Colonic mucosa (tissue), 4 donors: ENCODE data around the gene TDRD12. TPM values are rescaled to one million over a fixed set of nuclear protein-coding genes. Genes with fewer than 3 reads are reported as not detected.
"Not testable (repeated sequence)": the region's sequence is repeated elsewhere in the genome, so short reads cannot be mapped to it uniquely, and the experiment has no call there.

Experiments used
- DNase-seq: peaks from one replicate; pipeline ENCODE4 v3.0.0-alpha.2; 2020
- H3K27ac ChIP-seq: fragments of 200-600 bp; one replicate; pipeline ENCODE4 v1.8.0; 2021
- H3K27me3 ChIP-seq: fragments of 200-600 bp; one replicate; pipeline ENCODE4 v1.8.0; 2021
- H3K36me3 ChIP-seq: fragments of 200-600 bp; one replicate; pipeline ENCODE4 v1.8.0; 2021
- H3K4me1 ChIP-seq: fragments of 200-600 bp; one replicate; pipeline ENCODE4 v1.8.0; 2021; ENCODE audit warnings: mild to moderate bottlenecking
- H3K4me3 ChIP-seq: fragments of 200-600 bp; one replicate; pipeline ENCODE4 v1.8.0; 2021
- H3K9ac ChIP-seq, 2 donors: one replicate each; pipeline ENCODE4 v1.7.0; 2013; ENCODE audit warnings: control low read depth in 2 of 2, low read depth in 2 of 2, low read length in 2 of 2
- H3K9me3 ChIP-seq: fragments of 200-600 bp; one replicate; pipeline ENCODE4 v1.8.0; 2021
- CTCF ChIP-seq: fragments of 200-600 bp; IDR thresholded peaks from one replicate; pipeline ENCODE4 v1.8.0; 2022; ENCODE audit warnings: antibody characterized with exemption, mild to moderate bottlenecking
- intact Hi-C: fragments of 100-400 bp; cut with DNase I; formaldehyde crosslinking; loops from one replicate; pipeline ENCODE4 v1.14.1; 2022
- total RNA-seq, 2 donors: library from RNA; stranded (reverse); fragmentation: NEBNext Ultra II Directional in 1 of 2; extraction: Animal tissue kit (Norgen Biotek cat#: 25700) in 1 of 2; gene quantifications; one replicate each; pipeline ENCODE4 v1.2.1, GENCODE V29; 2021
- donor health status: healthy.
- donor health status: DM: no; HTN: no; CAD: no.
- donor health status: DM: no; HTN: no; CAD: no.

Gene TDRD12
- total RNA-seq, 2 donors from 2014 or later: 0.37 TPM; not detected in 1

- peaks cover 24% of the 10 kb centered on the region for H3K4me1 ChIP-seq
- peak; percentile 89 for DNase-seq
- no peak for TF ChIP-seq CTCF
- peak within 1 kb of the TSS; percentile 83 for H3K4me3 ChIP-seq
- no peaks in the 10 kb centered on the region for H3K9me3 ChIP-seq
- no peaks in the 10 kb centered on the region for H3K36me3 ChIP-seq
- no peaks in the 10 kb centered on the region for H3K27me3 ChIP-seq
- H3K9ac ChIP-seq: peak within 1 kb of the TSS; percentile 79 to 89
- peak within 1 kb of the TSS; percentile 86 for H3K27ac ChIP-seq
- intact Hi-C loops: no loop called here
Measured at GRCh38 chr19:32691291-32691951, 28.1 kb upstream of the TDRD12 start, which contains the start of gene NUDT19. Gene NUDT19 (plus strand): TSS chr19:32691821. CDS start chr19:32691961, 140 bp downstream.

GRCh38 chr19:32691952-32692726 is 27.4 kb upstream of the TDRD12 start:
- Histone ChIP-seq H3K36me3 (no peaks in the 10 kb centered on the region), H3K27me3 (no peaks in the 10 kb centered on the region), H3K9ac (peak overlapping the region; percentile 79 to 89), H3K27ac (peak overlapping the region; percentile 86), H3K9me3 (no peaks in the 10 kb centered on the region), H3K4me3 (peak overlapping the region; percentile 83), H3K4me1 (peaks cover 24% of the 10 kb centered on the region)
- peak; percentile 60 for DNase-seq
- intact Hi-C loops: no loop called here
- TF ChIP-seq CTCF: no peak

GRCh38 chr19:32692727-32693061 is 26.9 kb upstream of the TDRD12 start:
- H3K9ac ChIP-seq: peak overlapping the region; percentile 79 to 89
- peak overlapping the region; percentile 83 for H3K4me3 ChIP-seq
- intact Hi-C loops: no loop called here
- peak overlapping the region; percentile 86 for H3K27ac ChIP-seq
- H3K27me3 ChIP-seq: no peaks in the 10 kb centered on the region
- no peak for TF ChIP-seq CTCF
- no peaks in the 10 kb centered on the region for H3K9me3 ChIP-seq
- DNase-seq: no peak
- H3K36me3 ChIP-seq: no peaks in the 10 kb centered on the region
- H3K4me1 ChIP-seq: peaks cover 24% of the 10 kb centered on the region

GRCh38 chr19:32693151-32694108 is 26.1 kb upstream of the TDRD12 start:
- H3K27me3 ChIP-seq, H3K36me3 ChIP-seq, DNase-seq, intact Hi-C loops, H3K9me3 ChIP-seq: not testable (repeated sequence)
- peak overlapping the region; percentile 83 for H3K4me3 ChIP-seq
- H3K27ac ChIP-seq: peak overlapping the region; percentile 39
- peaks cover 24% of the 10 kb centered on the region for H3K4me1 ChIP-seq
- peak overlapping the region in 1 of 2 donors; percentile 89 for H3K9ac ChIP-seq

- H3K36me3 ChIP-seq, H3K9ac ChIP-seq, intact Hi-C loops, DNase-seq, H3K9me3 ChIP-seq, H3K4me3 ChIP-seq, H3K27me3 ChIP-seq: not testable (repeated sequence)
- H3K27ac ChIP-seq: peak overlapping the region; percentile 39
- peaks cover 24% of the 10 kb centered on the region for H3K4me1 ChIP-seq
Measured at GRCh38 chr19:32694316-32694715, 25.3 kb upstream of the TDRD12 start.

GRCh38 chr19:32694851-32695250 is 24.7 kb upstream of the TDRD12 start:
- intact Hi-C loops, H3K9ac ChIP-seq, H3K4me3 ChIP-seq, H3K27ac ChIP-seq, H3K36me3 ChIP-seq, H3K9me3 ChIP-seq, DNase-seq, H3K27me3 ChIP-seq: not testable (repeated sequence)
- H3K4me1 ChIP-seq: peaks cover 24% of the 10 kb centered on the region

GRCh38 chr19:32695506-32695905 is 24.1 kb upstream of the TDRD12 start:
- H3K27me3 ChIP-seq, intact Hi-C loops, H3K4me3 ChIP-seq, H3K27ac ChIP-seq, H3K36me3 ChIP-seq, H3K9me3 ChIP-seq, DNase-seq, H3K9ac ChIP-seq: not testable (repeated sequence)
- H3K4me1 ChIP-seq: peaks cover 19% of the 10 kb centered on the region

GRCh38 chr19:32696771-32697170 is 22.8 kb upstream of the TDRD12 start:
- H3K36me3 ChIP-seq, H3K27ac ChIP-seq, H3K4me1 ChIP-seq, H3K4me3 ChIP-seq, intact Hi-C loops, H3K9me3 ChIP-seq, H3K9ac ChIP-seq, H3K27me3 ChIP-seq, DNase-seq: not testable (repeated sequence)

GRCh38 chr19:32700129-32700528 is 19.4 kb upstream of the TDRD12 start:
- H3K4me1 ChIP-seq, H3K9me3 ChIP-seq, H3K27me3 ChIP-seq, DNase-seq, H3K4me3 ChIP-seq, intact Hi-C loops, H3K36me3 ChIP-seq, H3K9ac ChIP-seq, H3K27ac ChIP-seq: not testable (repeated sequence)
